Thyroid gland (tissue), 4 donors: ENCODE results near the gene GGA3.

Experiments used
- POLR2A ChIP-seq, 2 donors: fragments of 450-650 bp; IDR thresholded peaks; one replicate each; pipeline ENCODE4 v1.6.1; 2017; ENCODE audit warnings: antibody characterized with exemption in 2 of 2, mild to moderate bottlenecking in 2 of 2, moderate library complexity in 1 of 2
- TF ChIP-seq, protein P1 (sequence below), 6 experiments: fragments of 200-600 bp in 3 of 6; fragments of 450-650 bp in 3 of 6; sonication (generic) in 3 of 6; IDR thresholded peaks; one replicate each; pipeline ENCODE4 v1.5.1; 2016 to 2019; ENCODE audit warnings: antibody characterized with exemption in 6 of 6, mild to moderate bottlenecking in 2 of 6, inconsistent platforms in 1 of 6, moderate library complexity in 1 of 6

DNA sequence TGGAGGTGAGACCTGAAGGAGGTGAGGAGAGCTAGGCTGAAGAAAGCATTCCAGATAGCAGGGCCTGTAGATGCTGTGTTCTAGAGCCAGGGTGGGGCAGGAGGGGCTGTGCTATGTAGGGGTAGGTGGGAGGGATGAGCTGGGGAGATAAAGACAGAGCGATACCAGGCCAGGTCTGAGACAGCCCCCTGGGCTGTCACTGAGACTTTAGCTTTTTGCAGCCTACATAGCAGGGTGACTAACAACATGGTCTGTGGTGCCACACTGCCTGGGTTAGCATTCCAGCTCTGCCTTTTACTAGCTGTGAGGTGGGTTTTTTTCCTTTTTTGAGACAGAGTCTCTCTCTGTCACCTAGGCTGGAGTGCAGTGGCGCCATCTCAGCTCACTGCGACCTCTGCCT, 41.6 kb downstream of the GGA3 start:
- TF ChIP-seq, protein P1, sequence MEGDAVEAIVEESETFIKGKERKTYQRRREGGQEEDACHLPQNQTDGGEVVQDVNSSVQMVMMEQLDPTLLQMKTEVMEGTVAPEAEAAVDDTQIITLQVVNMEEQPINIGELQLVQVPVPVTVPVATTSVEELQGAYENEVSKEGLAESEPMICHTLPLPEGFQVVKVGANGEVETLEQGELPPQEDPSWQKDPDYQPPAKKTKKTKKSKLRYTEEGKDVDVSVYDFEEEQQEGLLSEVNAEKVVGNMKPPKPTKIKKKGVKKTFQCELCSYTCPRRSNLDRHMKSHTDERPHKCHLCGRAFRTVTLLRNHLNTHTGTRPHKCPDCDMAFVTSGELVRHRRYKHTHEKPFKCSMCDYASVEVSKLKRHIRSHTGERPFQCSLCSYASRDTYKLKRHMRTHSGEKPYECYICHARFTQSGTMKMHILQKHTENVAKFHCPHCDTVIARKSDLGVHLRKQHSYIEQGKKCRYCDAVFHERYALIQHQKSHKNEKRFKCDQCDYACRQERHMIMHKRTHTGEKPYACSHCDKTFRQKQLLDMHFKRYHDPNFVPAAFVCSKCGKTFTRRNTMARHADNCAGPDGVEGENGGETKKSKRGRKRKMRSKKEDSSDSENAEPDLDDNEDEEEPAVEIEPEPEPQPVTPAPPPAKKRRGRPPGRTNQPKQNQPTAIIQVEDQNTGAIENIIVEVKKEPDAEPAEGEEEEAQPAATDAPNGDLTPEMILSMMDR (IDR thresholded peaks at IDR 0.05): no peak
- TF ChIP-seq POLR2A (IDR thresholded peaks at IDR 0.05): no peak
